ENCODE data around the gene SSH2.

DNA sequence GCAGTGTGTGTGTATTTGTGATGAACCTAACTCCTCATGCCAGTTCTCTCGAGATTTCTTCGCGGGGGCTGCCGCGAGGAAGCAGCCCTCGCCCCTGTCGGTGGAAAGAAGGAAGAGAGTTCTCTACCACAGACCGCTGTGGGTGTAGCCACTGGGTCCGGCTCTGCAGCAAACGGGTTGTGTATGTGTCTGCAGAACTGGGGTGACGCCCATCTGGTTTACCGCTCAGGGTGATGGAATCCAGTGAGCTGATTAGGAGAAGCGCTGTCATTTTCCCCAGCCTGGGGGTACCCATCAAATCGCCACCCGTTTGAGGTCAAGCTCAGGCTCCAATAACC lies 315.0 kb downstream of the SSH2 start:
- TF ChIP-seq, protein P1, sequence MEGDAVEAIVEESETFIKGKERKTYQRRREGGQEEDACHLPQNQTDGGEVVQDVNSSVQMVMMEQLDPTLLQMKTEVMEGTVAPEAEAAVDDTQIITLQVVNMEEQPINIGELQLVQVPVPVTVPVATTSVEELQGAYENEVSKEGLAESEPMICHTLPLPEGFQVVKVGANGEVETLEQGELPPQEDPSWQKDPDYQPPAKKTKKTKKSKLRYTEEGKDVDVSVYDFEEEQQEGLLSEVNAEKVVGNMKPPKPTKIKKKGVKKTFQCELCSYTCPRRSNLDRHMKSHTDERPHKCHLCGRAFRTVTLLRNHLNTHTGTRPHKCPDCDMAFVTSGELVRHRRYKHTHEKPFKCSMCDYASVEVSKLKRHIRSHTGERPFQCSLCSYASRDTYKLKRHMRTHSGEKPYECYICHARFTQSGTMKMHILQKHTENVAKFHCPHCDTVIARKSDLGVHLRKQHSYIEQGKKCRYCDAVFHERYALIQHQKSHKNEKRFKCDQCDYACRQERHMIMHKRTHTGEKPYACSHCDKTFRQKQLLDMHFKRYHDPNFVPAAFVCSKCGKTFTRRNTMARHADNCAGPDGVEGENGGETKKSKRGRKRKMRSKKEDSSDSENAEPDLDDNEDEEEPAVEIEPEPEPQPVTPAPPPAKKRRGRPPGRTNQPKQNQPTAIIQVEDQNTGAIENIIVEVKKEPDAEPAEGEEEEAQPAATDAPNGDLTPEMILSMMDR (IDR thresholded peaks at IDR 0.05 in 4 of 5, conservative IDR thresholded peaks at IDR 0.05 in 1 of 5) = no peak
- no peak for TF ChIP-seq POLR2A (IDR thresholded peaks at IDR 0.05)
